Astrocyte (in vitro differentiated cells and primary cell): ENCODE results near the gene ZNF165. TPM values are rescaled to one million over a fixed set of nuclear protein-coding genes. Genes with fewer than 3 reads are reported as not detected.
A peak's percentile ranks its signal among the peaks of the same experiment; 100 is the strongest.

Source experiments
- DNase-seq: peaks from one replicate; pipeline ENCODE4 v3.0.0-alpha.2; 2010; ENCODE audit warnings: low read depth
- FAIRE-seq: peaks from 2 replicates; lab custom pipeline; 2011; peaks lifted over from hg19 to GRCh38; lab: Jason Lieb, UNC
- H2AFZ ChIP-seq: 2 replicates; pipeline ENCODE4 v1.6.0; 2012; ENCODE audit warnings: low read depth, low read length, inconsistent platforms
- H3K27ac ChIP-seq: 2 replicates; pipeline ENCODE4 v1.5.1; 2011; ENCODE audit warnings: low read depth, low read length, inconsistent platforms
- H3K27me3 ChIP-seq: 2 replicates; pipeline ENCODE4 v1.6.0; 2011; ENCODE audit warnings: low read length, inconsistent platforms; ENCODE audit not compliant: insufficient read depth
- H3K36me3 ChIP-seq: 2 replicates; pipeline ENCODE4 v1.5.1; 2011; ENCODE audit warnings: low read length, inconsistent platforms; ENCODE audit not compliant: insufficient read depth
- H3K4me1 ChIP-seq: 2 replicates; pipeline ENCODE4 v1.5.1; 2011; ENCODE audit warnings: low read length, inconsistent platforms; ENCODE audit not compliant: insufficient read depth
- H3K4me2 ChIP-seq: 2 replicates; pipeline ENCODE4 v1.6.0; 2012; ENCODE audit warnings: low read length, inconsistent platforms
- H3K4me3 ChIP-seq: 2 replicates; pipeline ENCODE4 v1.5.1; 2011; ENCODE audit warnings: low read depth, mild to moderate bottlenecking, low read length, inconsistent platforms; ENCODE audit not compliant: insufficient read depth
- H3K79me2 ChIP-seq: 2 replicates; pipeline ENCODE4 v1.6.0; 2012; ENCODE audit warnings: mild to moderate bottlenecking, low read length, inconsistent platforms; ENCODE audit not compliant: insufficient read depth
- H3K9ac ChIP-seq: 2 replicates; pipeline ENCODE4 v1.6.0; 2012; ENCODE audit warnings: mild to moderate bottlenecking, low read length, inconsistent platforms
- H3K9me3 ChIP-seq: 2 replicates; pipeline ENCODE4 v1.5.1; 2012; ENCODE audit warnings: low read depth, mild to moderate bottlenecking, low read length, inconsistent platforms; ENCODE audit not compliant: insufficient read depth
- H4K20me1 ChIP-seq: 2 replicates; pipeline ENCODE4 v1.6.0; 2012; ENCODE audit warnings: low read length, inconsistent platforms; ENCODE audit not compliant: insufficient read depth
- H3K27ac Mint-ChIP-seq: one replicate; pipeline ENCODE4 v1.8.0; 2021; ENCODE audit warnings: mild to moderate bottlenecking, mixed read lengths; ENCODE audit not compliant: unreplicated experiment
- H3K27me3 Mint-ChIP-seq: one replicate; pipeline ENCODE4 v1.8.0; 2021; ENCODE audit warnings: low read depth, mixed read lengths; ENCODE audit not compliant: unreplicated experiment
- H3K36me3 Mint-ChIP-seq: one replicate; pipeline ENCODE4 v1.8.0; 2021; ENCODE audit warnings: low read depth, mixed read lengths; ENCODE audit not compliant: unreplicated experiment
- H3K4me1 Mint-ChIP-seq: one replicate; pipeline ENCODE4 v1.8.0; 2021; ENCODE audit warnings: low read depth, mixed read lengths; ENCODE audit not compliant: unreplicated experiment
- H3K4me3 Mint-ChIP-seq: one replicate; pipeline ENCODE4 v1.8.0; 2021; ENCODE audit warnings: mild to moderate bottlenecking, moderate library complexity, mixed read lengths; ENCODE audit not compliant: unreplicated experiment
- H3K9me3 Mint-ChIP-seq: one replicate; pipeline ENCODE4 v1.8.0; 2021; ENCODE audit warnings: mild to moderate bottlenecking, mixed read lengths; ENCODE audit not compliant: unreplicated experiment
- CTCF ChIP-seq: IDR thresholded peaks from 2 replicates; pipeline ENCODE4 v1.5.1; 2011; ENCODE audit warnings: low read depth, mild to moderate bottlenecking, inconsistent platforms, low read length, moderate library complexity; ENCODE audit not compliant: insufficient read depth
- EZH2 ChIP-seq: IDR thresholded peaks from 2 replicates; pipeline ENCODE4 v1.6.1; 2012; ENCODE audit warnings: mild to moderate bottlenecking, low read length, inconsistent platforms; ENCODE audit not compliant: insufficient read depth
- total RNA-seq: library from RNA; stranded (reverse); gene quantifications from 2 replicates; pipeline ENCODE4 v1.2.1, GENCODE V29; 2021

The ZNF165 gene
- total RNA-seq, 1 donor from 2014 or later, result 0.75 TPM

GRCh38 chr6:28124350-28124970 lies 44.1 kb downstream of the ZNF165 start, which contains the start of gene ZSCAN16:
Gene ZSCAN16, plus strand, starts transcription at chr6:28124609. Its CDS starts 835 bp downstream, at chr6:28125444.
- H3K4me3 Mint-ChIP-seq, result peak within 1 kb of the TSS; percentile 98
- H3K27me3 ChIP-seq, result no peaks in the 10 kb centered on the region
- peak within 1 kb of the TSS; percentile 77 for H2AFZ ChIP-seq
- no peak for FAIRE-seq
- no peaks in the 10 kb centered on the region for H3K36me3 Mint-ChIP-seq
- H3K9me3 Mint-ChIP-seq, result no peaks in the 10 kb centered on the region
- peak within 1 kb of the TSS; percentile 88 for H3K27ac Mint-ChIP-seq
- no peaks in the 10 kb centered on the region for H3K4me1 ChIP-seq
- peaks cover under 1% of the 10 kb centered on the region for H3K9me3 ChIP-seq
- TF ChIP-seq CTCF (no peak), EZH2 (no peak)
- H3K4me3 ChIP-seq, result peak within 1 kb of the TSS; percentile 70
- H3K27ac ChIP-seq, result peak within 1 kb of the TSS; percentile 17
- peaks cover 56% of the 10 kb centered on the region for H3K79me2 ChIP-seq
- peak; percentile 72 for DNase-seq
- H4K20me1 ChIP-seq, result peaks cover 21% of the 10 kb centered on the region
- H3K4me1 Mint-ChIP-seq, result peaks cover 13% of the 10 kb centered on the region
- no peaks in the 10 kb centered on the region for H3K27me3 Mint-ChIP-seq
- H3K36me3 ChIP-seq, result peaks cover 19% of the 10 kb centered on the region
- H3K4me2 ChIP-seq, result peak within 1 kb of the TSS; percentile 90
- H3K9ac ChIP-seq, result peak within 1 kb of the TSS; percentile 75

GRCh38 chr6:28124971-28125353 lies 44.6 kb downstream of the ZNF165 start:
- DNase-seq (no peak), FAIRE-seq (no peak)
- Histone ChIP-seq H3K4me1 (no peaks in the 10 kb centered on the region), H3K36me3 (peaks cover 20% of the 10 kb centered on the region), H3K4me2 (peak overlapping the region; percentile 90), H3K4me3 (peak overlapping the region; percentile 70), H4K20me1 (peaks cover 25% of the 10 kb centered on the region), H2AFZ (peak overlapping the region; percentile 77), H3K79me2 (peaks cover 61% of the 10 kb centered on the region), H3K9me3 (peaks cover 4% of the 10 kb centered on the region), H3K27ac (no peak overlapping the region), H3K9ac (peak overlapping the region; percentile 75), H3K27me3 (no peaks in the 10 kb centered on the region)
- TF ChIP-seq CTCF, result no peak
- TF ChIP-seq EZH2, result no peak
- Mint-ChIP-seq H3K4me3 (peak overlapping the region; percentile 98), H3K36me3 (no peaks in the 10 kb centered on the region), H3K27ac (peak overlapping the region; percentile 88), H3K27me3 (no peaks in the 10 kb centered on the region), H3K4me1 (peaks cover 13% of the 10 kb centered on the region), H3K9me3 (no peaks in the 10 kb centered on the region)

- H3K36me3 Mint-ChIP-seq, result no peaks in the 10 kb centered on the region
Measured at GRCh38 chr6:28125401-28125800, 45.0 kb downstream of the ZNF165 start.

More at GRCh38 chr6:28125401-28125800, 45.0 kb downstream of the ZNF165 start:
- no peak overlapping the region for H3K4me3 ChIP-seq
- DNase-seq (no peak), FAIRE-seq (no peak)
- H3K27me3 ChIP-seq, result no peaks in the 10 kb centered on the region
- H3K4me1 Mint-ChIP-seq, result peaks cover 13% of the 10 kb centered on the region
- H3K9me3 Mint-ChIP-seq, result no peaks in the 10 kb centered on the region
- H3K9ac ChIP-seq, result peak overlapping the region; percentile 75
- H3K27ac Mint-ChIP-seq, result no peak overlapping the region
- H3K4me1 ChIP-seq, result no peaks in the 10 kb centered on the region
- peaks cover 25% of the 10 kb centered on the region for H4K20me1 ChIP-seq
- H3K4me3 Mint-ChIP-seq, result peak overlapping the region; percentile 98
- H3K9me3 ChIP-seq, result peaks cover 4% of the 10 kb centered on the region
- H3K36me3 ChIP-seq, result peaks cover 16% of the 10 kb centered on the region
- TF ChIP-seq CTCF, result no peak
- TF ChIP-seq EZH2, result no peak
- no peak overlapping the region for H2AFZ ChIP-seq
- no peaks in the 10 kb centered on the region for H3K27me3 Mint-ChIP-seq
- no peak overlapping the region for H3K27ac ChIP-seq
- peak overlapping the region; percentile 90 for H3K4me2 ChIP-seq
- peaks cover 66% of the 10 kb centered on the region for H3K79me2 ChIP-seq
